GM21825 (cell line): ENCODE data around the gene ECE2.

Experiments used
- ATAC-seq: cut with Tn5 transposase; IDR thresholded peaks from one replicate; pipeline ENCODE4 v1.9.1; 2021; ENCODE audit warnings: mild to moderate bottlenecking, moderate library complexity; ENCODE audit not compliant: unreplicated experiment

The ECE2 gene

DNA sequence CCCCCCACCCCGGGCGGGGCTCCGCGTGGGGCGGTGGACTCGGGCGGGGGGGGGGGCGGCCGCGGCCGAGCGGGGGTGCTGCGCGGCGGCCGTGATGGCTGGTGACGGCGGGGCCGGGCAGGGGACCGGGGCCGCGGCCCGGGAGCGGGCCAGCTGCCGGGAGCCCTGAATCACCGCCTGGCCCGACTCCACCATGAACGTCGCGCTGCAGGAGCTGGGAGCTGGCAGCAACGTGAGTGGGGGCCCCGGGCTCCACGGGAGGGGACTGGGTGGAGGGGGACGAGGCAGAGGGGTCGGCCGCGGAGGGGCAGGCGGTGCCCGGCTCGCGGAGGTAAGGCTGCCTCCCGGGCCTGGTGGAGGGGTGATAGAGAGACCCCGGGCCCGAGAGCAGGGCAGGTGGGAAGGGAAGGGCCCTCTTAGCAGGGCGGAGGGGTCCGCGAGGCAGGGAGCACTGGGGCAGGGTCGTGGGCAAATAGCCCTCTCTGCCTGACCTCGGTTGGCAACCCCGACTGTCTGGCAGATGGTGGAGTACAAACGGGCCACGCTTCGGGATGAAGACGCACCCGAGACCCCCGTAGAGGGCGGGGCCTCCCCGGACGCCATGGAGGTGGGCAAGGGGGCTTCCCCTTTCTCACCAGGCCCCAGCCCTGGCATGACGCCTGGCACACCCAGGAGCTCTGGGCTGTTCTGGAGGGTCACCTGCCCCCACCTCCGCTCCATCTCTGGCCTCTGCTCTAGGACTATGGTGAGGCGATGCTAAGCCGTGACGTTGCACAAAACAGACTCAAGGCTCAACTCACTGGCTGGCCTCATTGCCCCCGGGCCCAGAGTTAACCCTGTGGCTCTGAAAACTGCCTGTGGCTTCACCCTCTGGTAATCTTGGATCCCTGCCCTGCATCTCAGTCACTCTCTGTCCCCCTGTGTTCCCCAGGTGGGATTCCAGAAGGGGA lies at the start of gene ECE2:
TSS of gene ECE2 (plus strand) at position 62 of the 950 bp plus-strand sequence. CDS start at position 194, 132 bp downstream.
- no peak for ATAC-seq

DNA sequence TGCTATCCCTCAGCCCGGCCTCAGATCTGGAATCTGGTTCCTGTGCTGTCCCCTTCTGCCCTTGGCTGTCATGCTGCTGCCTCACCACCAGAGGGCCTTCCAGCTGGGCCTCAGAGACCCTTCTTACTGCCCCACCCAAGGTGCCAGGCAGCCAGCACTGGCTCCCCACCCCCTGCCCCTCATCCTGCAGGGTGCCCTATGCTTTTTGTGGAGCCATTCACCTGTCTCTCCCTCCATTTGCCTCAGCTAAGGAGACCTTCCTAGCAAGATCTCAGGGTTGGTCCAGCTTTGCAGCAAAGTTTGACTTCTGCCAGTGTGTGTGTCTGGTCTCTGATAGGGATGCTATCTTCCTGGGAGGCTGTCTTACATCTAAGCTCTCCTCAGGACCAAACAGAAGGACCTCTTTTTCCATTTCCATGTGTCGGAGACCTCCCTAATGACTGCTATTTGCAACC lies 48.3 kb upstream of the ECE2 start:
- no peak for ATAC-seq

DNA sequence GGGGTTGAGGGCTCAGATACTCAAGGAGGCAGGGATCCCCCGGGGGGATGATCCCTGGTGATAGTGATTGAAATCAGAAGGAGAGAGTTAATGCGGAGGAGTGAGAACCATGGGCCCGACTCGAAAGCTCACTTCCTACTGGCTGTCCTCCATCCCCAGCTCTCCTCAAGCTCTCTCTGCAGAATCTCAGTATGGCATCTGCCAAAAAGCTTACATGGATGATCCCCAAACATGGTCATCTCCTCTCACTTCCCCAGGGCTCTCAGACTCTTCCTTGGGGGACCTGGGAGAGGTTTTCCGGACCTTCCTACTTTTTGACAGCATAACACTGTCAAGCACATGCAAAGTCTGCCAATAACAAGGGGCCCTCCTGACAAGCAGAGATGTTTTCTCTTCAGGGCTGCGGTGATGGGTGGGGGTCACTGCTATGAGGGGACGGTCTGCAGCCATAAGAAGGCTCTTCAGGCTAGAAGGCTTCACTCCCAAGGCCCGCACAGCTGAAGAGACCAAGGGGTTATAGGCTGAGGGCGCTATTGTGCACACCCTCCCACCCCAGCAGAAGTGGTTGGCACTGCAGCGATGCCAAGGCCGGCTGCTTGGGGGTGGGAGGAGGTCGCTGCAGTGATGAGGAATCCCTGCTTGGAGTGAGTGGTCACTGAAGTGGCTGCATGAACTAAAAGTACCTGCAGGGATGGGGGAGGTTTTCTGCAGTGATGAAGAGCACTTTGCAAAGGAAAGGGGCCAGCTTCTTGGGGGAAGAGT lies 47.3 kb upstream of the ECE2 start:
- no peak for ATAC-seq

DNA sequence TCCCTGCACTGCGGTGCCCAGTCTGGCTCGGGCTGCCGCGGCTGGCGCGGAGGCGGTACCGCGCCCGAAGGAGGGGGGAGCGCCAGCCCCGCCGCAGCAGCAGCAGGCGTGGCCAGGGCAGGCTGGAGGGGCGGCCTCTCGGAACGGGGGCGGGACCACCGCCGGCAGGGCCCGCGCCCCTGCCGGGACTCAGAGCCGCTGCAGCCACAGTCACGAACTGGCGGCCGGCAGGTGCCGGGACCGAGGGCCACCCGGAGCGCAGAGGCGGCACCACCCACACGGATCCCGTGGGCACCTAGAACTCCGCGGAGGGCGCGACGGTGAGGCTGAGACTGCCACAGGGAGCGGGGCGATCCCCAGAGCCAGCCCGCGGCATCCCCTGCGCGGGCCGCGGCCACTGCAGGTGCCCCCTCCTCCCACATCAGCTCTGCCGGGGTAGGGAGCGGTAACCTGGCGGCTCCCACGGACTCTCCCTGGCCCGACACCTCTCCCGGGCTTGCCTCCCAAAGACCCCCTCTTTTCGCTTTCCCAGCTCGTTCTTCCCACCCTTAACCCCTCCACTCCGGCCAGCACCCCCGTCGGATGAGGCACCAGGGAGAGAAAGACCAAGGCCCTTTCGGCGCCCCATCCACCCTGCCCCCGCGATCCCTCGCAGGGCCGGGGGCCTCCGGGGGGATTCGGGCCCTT lies 46.3 kb upstream of the ECE2 start, which contains the start of gene VWA5B2:
TSS of gene VWA5B2 (plus strand) at position 192 of the 687 bp plus-strand sequence. CDS start 944 bp downstream, outside the sequence.
- peak; percentile 70 for ATAC-seq

GRCh38 chr3:184230081-184230602 lies 45.7 kb upstream of the ECE2 start:
- ATAC-seq: no peak

- ATAC-seq: no peak
These were observed 45.0 kb upstream of the ECE2 start for GRCh38 chr3:184230603-184231528.

- ATAC-seq: no peak
These were observed 44.2 kb upstream of the ECE2 start for GRCh38 chr3:184231671-184232070.

GRCh38 chr3:184233127-184233843 lies 42.5 kb upstream of the ECE2 start:
- no peak for ATAC-seq

DNA sequence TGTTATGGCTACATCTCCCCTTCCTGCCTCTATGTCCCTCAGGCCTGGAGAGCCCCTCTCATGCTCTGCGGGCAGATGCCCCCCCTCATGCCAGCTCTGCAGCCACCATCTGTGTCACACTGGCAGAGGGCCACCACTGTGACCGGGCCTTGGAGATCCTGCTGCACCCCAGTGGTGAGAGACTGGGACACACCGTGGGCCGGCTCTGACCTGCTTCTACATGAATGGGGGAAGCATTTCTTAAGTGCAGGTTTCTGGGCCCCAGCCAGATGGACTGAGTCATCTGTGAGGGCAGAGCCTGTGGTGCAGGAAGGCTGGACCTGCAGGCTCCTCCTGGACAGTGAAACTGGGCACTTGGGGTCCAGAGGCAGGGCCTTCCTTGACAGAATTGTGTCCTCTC lies 41.6 kb upstream of the ECE2 start:
- ATAC-seq: no peak

- ATAC-seq: no peak
These were observed 41.0 kb upstream of the ECE2 start for GRCh38 chr3:184234671-184235380.

DNA sequence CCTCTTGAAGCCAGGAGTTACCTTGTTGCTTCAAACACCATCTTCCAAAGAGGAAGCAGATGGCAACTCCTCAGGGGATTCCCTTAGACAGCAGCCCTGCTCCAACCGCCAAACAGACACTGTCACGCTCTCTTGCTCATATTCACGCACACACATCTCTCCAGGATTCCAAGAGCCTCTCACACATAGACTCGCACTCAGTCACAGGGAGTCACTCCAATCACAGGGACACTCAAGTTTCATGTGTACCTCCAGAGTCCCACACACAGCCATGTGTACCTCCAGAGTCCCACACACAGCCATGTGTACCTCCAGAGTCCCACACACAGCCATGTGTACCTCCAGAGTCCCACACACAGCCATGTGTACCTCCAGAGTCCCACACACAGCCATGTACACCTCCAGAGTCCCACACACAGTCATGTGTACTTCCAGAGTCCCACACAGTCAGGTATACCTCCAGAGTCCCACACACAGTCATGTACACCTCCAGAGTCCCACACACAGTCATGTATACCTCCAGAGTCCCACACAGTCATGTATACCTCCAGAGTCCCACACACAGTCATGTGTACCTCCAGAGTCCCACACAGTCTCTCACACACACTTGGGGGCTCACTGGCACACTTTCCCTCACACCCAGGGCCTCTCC lies 40.3 kb upstream of the ECE2 start:
- ATAC-seq: no peak

- no peak for ATAC-seq
These were observed 39.8 kb upstream of the ECE2 start for GRCh38 chr3:184236033-184236410.

DNA sequence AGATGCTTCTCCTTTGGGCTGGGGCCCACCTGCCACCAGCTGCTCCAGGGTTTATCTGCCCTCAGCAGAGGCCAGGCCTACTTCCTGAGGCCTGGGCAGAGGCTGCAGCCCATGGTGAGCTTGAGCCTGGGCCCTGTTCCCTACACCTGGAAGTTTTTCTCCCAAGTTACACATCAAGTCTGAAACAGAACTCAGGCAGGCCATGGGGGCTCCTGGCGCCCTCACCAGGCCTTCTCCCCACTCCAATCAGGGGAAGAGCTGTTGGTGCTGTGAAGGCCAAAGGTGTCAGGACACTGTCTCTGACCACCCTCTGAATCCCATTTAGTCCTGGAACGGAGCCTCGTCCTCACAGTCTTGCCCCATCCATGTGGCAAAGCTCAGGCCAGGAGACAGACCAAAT lies 39.2 kb upstream of the ECE2 start:
- ATAC-seq: no peak

DNA sequence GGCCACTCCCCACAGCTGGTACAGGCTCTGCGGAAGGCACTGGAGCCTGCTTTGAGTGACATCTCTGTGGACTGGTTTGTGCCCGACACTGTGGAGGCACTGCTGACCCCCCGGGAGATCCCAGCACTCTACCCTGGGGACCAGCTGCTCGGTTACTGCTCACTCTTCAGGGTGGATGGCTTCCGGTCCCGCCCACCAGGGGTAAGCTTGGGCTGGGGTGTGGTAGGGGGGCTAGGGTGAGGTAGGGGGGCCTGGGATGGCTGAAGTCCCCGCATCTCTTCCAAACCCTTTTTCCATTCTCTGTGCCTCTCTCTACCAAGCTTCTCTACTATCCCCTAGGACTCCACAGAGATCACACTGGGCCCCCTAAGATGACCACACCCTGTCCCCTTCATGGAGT lies 38.6 kb upstream of the ECE2 start:
- ATAC-seq: no peak

GRCh38 chr3:184237807-184238206 lies 38.0 kb upstream of the ECE2 start:
- no peak for ATAC-seq

DNA sequence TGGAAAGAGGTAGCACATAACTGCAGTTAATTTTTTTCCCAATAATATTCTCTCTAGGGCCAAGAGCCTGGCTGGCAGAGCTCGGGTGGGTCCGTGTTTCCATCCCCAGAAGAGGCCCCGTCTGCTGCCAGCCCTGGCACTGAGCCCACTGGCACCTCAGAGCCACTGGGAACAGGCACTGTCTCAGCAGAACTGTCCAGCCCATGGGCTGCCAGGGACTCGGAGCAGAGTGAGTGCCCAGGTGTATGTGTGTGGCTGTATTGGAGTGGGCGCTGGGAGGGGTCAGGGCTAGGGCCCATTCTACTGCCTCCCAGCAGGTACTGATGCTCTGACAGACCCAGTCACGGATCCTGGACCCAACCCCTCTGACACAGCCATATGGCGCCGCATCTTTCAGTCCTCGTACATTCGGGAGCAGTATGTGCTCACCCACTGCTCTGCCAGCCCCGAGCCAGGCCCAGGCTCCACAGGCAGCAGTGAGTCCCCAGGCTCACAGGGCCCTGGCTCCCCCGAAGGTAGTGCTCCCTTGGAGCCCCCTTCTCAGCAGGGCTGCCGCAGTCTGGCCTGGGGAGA lies 37.5 kb upstream of the ECE2 start:
- ATAC-seq: no peak

DNA sequence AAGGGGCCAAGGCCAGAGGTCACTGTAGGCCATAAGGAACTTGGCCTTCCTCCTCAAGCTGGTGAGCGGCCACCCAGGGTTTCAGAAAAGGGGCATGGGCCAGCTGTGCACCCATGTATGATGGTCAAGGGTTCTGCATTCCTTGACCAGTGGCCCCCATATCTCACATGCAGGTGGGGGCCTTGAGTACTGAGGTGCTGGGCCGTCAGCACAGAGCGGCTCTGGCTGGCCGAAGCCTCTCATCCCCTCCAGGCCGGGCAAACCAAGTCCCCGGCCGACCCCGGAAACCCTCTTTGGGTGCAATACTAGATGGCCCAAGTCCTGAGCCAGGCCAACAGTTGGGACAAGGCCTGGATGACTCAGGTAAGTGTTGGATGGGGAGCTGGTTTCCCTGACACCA lies 36.6 kb upstream of the ECE2 start:
- no peak for ATAC-seq

- ATAC-seq: no peak
These were observed 36.1 kb upstream of the ECE2 start for GRCh38 chr3:184239708-184240107.
